GM04504 (cell line): ENCODE data around the gene GPR35.

Experiments
- DNase-seq: peaks from one replicate; pipeline ENCODE4 v3.0.0-alpha.2; 2012; ENCODE audit warnings: low read depth

Gene GPR35

GRCh38 chr2:240624011-240624949 is 1.0 kb upstream of the GPR35 start:
- DNase-seq, result no peak

DNA sequence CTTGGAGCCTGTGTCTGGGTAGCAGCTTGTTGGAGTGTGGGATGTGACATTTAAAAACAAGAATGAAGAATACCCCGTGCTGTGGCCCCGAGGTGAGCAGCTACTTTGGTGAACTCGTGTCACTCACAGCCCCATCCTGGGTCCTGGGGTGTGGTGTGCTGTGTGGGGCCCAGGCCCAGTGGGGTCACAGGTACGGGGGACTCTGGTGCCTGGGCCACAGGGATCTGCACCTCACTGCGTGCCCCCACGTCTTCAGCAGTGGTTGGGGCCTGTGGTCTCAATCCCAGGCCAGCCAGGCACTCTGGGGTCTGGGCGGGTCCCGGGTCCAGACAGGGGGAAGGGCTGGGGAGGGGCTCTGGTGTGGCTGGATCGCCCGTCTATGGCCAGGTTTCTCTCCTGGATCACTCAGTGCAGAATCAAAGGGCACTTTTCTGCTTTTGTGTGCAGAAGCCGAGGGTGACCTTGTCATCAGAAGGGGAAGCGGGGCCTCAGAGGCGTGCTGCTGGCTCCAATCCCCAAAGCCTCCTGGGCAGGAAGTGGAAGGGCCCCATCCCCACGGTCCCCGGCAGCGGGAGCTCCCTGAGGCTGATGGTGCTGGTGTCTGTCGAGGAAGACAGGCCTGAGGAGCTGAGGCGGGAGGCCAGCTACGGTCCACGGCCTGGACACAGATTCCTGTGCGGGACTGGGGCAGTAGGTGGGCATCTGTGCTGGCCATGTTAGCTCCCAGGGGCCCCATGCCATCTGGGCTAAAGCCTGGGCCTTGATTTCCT is 1.4 kb downstream of the GPR35 start:
- no peak for DNase-seq

DNA sequence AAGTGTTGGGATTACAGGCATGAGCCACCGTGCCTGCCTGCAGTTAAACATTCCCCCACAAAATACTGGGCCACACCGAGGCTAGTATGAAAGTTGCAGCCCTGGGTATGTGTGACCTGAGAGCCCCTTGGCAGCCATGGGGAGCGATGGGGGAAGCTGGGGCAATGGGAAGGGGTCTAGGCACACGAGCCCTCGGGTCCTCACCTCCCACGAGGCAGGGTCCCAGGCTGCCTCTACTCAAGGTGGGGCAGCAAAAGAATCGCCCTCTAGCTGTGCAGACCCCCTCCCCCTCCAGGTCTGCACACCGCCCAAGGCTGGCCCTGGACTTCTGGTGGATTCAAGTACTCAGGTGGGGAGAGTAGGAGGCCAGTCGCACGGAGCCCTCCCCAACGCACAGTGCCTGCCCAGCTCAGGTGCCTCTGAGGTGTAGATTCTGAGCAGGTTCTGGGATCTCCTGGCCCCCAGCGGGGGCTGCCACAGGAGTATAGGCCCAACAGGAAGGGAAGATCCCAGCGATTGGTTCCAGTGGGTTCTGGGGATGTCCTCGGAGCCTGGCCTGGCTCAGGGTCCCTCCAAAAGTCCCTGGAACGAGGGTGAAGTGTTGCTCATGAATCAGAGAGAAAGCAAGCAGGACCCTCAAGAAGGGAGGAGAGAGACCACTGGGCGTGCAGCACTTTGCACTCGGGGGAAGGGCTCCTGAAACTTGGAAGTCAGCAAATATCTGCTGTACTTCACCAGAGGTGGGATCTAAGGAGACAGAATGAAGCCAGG is 2.6 kb downstream of the GPR35 start:
- no peak for DNase-seq

DNA sequence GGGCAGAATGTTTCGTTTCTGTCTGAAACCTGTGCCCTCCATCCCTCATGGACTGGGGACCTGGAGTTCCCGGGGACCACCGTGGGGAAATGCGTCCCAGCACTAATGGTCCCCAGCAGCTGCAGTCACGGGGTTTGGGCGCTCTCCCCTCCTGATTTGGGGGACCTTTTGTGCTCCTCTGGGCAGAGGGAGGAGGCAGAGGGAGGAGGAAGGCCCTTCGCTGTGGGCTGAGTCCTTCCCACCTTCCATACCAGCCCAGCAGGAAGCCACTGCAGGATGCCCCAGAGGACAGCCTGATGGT is 3.2 kb downstream of the GPR35 start:
- DNase-seq, result no peak

- DNase-seq, result no peak
These were observed 3.7 kb downstream of the GPR35 start for GRCh38 chr2:240628808-240629618.

DNA sequence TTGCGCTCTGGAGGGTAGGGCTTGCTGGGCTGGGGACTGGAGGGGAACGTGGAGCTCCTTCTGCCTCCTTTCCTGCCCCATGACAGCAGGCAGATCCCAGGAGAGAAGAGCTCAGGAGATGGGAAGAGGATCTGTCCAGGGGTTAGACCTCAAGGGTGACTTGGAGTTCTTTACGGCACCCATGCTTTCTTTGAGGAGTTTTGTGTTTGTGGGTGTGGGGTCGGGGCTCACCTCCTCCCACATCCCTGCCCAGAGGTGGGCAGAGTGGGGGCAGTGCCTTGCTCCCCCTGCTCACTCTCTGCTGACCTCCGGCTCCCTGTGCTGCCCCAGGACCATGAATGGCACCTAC is 4.3 kb downstream of the GPR35 start:
- DNase-seq, result no peak

DNA sequence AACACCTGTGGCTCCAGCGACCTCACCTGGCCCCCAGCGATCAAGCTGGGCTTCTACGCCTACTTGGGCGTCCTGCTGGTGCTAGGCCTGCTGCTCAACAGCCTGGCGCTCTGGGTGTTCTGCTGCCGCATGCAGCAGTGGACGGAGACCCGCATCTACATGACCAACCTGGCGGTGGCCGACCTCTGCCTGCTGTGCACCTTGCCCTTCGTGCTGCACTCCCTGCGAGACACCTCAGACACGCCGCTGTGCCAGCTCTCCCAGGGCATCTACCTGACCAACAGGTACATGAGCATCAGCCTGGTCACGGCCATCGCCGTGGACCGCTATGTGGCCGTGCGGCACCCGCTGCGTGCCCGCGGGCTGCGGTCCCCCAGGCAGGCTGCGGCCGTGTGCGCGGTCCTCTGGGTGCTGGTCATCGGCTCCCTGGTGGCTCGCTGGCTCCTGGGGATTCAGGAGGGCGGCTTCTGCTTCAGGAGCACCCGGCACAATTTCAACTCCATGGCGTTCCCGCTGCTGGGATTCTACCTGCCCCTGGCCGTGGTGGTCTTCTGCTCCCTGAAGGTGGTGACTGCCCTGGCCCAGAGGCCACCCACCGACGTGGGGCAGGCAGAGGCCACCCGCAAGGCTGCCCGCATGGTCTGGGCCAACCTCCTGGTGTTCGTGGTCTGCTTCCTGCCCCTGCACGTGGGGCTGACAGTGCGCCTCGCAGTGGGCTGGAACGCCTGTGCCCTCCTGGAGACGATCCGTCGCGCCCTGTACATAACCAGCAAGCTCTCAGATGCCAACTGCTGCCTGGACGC is 4.9 kb downstream of the GPR35 start:
- DNase-seq, result no peak

- no peak for DNase-seq
These were observed 5.7 kb downstream of the GPR35 start for GRCh38 chr2:240630771-240631547.

DNA sequence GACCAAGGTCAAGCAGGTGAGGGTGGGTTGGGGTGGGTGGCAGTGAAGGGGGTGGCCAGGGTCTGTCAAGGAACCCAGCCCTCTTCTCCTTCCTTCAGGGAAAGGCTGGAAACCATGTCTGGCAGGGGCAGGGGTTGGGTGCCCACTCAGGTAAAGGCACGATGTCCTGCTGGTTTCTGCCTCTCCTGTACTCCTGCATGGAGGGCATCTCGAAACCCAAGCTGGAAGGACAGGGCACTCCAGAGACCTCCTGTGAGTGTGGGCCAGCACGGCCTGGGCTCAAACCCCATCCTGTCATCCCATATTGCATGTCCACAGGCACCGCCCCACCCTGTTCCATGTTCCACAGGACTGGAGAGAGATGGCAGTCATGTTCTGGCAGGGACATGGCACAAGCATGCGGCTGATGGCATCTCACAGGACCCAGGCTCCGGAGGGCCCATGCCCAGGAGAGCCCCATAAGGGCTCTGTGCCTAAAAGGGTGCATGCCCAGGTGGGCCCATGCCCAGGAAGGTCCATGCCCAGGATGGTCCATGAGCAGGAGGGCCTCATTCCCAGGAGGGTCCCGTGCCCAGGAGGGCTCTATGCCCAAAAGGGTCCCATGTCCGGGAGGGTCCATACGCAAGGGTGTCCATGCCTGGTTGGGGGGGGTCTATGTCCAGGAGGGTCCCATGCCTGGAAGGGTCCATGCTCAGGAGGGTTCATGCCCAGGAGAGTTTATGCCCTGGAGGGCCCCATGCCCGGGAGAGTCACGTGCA is 6.4 kb downstream of the GPR35 start:
- no peak for DNase-seq

- no peak for DNase-seq
These were observed 7.0 kb downstream of the GPR35 start for GRCh38 chr2:240632306-240632721.

- DNase-seq, result no peak
These were observed 10.1 kb downstream of the GPR35 start for GRCh38 chr2:240635121-240635997.

GRCh38 chr2:240635998-240636547 is 10.8 kb downstream of the GPR35 start:
- no peak for DNase-seq

DNA sequence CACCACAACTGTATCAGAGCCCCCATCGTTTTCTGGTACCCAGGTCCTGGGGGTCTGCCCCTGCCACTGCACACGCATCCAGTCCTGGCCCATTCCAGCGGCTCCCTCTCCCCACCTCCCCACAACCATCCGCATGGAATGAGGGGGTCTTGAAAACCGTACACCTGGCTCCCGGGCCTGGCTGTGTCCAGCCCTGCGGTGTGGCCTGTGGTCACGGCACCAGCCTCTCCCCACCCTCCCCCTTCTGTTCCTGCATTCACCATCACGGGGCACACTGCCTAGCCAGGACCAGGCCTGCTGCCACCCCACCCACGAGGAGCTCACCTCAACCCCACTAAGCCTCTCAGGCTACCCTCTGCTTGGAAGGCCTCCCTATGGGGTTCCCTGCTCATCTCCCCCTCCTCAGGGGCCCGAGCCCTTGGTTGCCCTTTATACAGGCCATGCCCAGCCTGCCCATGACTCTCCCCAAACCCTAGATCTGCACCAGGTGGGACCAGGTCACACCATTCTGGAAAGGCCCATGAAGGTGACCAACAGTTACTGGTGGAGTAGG is 11.4 kb downstream of the GPR35 start:
- no peak for DNase-seq

DNA sequence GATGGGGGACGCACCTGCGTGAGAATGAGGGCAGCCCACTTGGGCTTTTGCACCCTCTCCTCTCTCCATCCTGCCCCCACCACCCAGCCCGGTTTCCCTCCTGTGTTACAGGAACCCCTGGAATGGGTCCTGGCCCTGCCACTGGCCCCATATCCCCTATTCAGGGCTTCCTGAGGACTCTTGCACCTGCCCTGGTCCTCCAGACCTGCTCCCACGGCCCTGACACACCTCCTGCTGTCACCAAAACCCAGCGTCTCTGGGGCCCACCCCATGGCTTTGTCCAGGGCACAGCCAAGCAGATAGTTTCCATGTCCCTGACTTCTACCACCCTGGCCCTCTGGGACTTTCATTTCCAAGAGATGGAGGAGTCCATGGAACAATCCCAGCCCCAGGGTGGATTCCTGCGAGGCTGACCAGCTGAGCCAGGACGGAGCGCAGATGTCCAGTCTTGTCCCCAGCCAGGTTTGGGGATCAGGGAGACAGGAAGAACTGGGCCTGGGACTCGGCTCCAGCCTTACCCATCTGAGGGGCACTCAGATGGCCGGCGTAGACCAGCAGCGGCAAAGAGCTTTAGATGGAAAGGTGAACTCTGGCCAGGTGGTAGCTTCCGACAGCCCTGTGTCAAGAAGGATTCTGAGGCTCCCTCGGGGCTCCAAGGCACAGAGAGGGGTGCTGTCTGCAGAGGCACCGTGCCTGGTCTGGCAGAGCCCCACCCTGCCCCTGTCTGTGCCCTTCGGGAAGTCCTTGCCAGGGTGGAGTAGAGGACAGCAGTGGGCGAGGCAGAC is 12.0 kb downstream of the GPR35 start:
- DNase-seq, result no peak

DNA sequence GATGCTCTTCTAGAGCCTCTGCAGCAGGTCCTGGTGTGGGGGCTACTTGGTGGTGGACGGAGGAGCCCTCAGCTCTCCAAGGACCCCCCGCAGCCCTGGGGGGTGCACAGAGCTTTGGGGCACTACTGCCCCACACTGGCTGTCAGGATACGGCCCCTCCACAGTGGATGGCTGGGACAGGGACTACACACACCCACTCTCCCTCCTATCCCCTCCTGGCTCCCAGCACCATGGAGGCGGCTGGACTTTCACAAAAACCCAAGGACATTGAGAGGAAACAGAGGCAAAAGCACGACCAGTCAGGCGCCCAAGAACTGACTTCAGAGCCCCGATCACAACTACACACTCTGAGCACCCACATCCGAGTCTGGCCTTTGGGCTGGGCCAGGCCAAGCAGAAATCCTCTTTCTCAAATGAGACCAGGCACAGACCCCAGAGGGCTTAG is 12.6 kb downstream of the GPR35 start:
- DNase-seq, result no peak

- no peak for DNase-seq
These were observed 13.4 kb downstream of the GPR35 start for GRCh38 chr2:240638512-240639160.
